HepG2 (cell line): ENCODE measurements around the gene CSNK2A1. TPM values are rescaled to one million over a fixed set of nuclear protein-coding genes. Genes with fewer than 3 reads are reported as not detected.

Experiments used
- CHCHD3 ChIP-seq: sonication (generic); formaldehyde crosslinking; IDR thresholded peaks from 2 replicates; pipeline ENCODE4 v1.8.0; 2022; ENCODE audit warnings: mild to moderate bottlenecking, missing genetic modification reagents, moderate library complexity
- MYC ChIP-seq: sonication (generic); formaldehyde crosslinking; IDR thresholded peaks from 2 replicates; pipeline ENCODE4 v1.9.0; 2021; ENCODE audit warnings: missing genetic modification reagents, borderline replicate concordance
- NFAT5 ChIP-seq: sonication (generic); formaldehyde crosslinking; IDR thresholded peaks from 2 replicates; pipeline ENCODE4 v1.4.0; 2020; ENCODE audit warnings: missing genetic modification reagents
- NRL ChIP-seq: sonication (generic); formaldehyde crosslinking; IDR thresholded peaks from 2 replicates; pipeline ENCODE4 v1.5.0; 2020; ENCODE audit warnings: missing genetic modification reagents, mild to moderate bottlenecking, moderate library complexity, borderline replicate concordance
- TBX3 ChIP-seq: fragments of 450-650 bp; IDR thresholded peaks from 2 replicates; pipeline ENCODE4 v1.6.1; 2017; ENCODE audit warnings: antibody characterized with exemption, mild to moderate bottlenecking, inconsistent platforms, borderline replicate concordance
- ZNF563 ChIP-seq: sonication (generic); formaldehyde crosslinking; IDR thresholded peaks from 2 replicates; pipeline ENCODE4 v1.8.0; 2022; ENCODE audit warnings: mild to moderate bottlenecking, moderate library complexity, missing genetic modification reagents
- polyA plus RNA-seq, 8 experiments: library from polyadenylated mRNA; depleted of rRNA in 3 of 8; stranded (reverse) in 7 of 8; unstranded in 1 of 8; fragments of >200 nt; fragmentation: Illumina TruSeq in 4 of 8; extraction: Trizol in 4 of 8; gene quantifications; 2 replicates each; pipeline versions ENCODE4 v1.2.1 to v1.2.3, GENCODE V29; 2011 to 2016; ENCODE audit warnings: low read depth in 4 of 8, missing spikeins in 1 of 8, mixed read lengths in 1 of 8; ENCODE audit not compliant: insufficient read depth in 1 of 8
- total RNA-seq, 5 experiments: library from RNA; depleted of rRNA; stranded (reverse); fragments of >200 nt; fragmentation: Illumina TruSeq; extraction: Trizol; gene quantifications; 2 replicates each; pipeline ENCODE4 v1.2.3, GENCODE V29; 2016; ENCODE audit warnings: low read depth in 1 of 5

Gene CSNK2A1
- total and polyA plus RNA-seq, 2 of the 13 experiments (the other 11 are each of a cell fraction or from before 2014, with no cell fraction given): 153 to 231 TPM

DNA sequence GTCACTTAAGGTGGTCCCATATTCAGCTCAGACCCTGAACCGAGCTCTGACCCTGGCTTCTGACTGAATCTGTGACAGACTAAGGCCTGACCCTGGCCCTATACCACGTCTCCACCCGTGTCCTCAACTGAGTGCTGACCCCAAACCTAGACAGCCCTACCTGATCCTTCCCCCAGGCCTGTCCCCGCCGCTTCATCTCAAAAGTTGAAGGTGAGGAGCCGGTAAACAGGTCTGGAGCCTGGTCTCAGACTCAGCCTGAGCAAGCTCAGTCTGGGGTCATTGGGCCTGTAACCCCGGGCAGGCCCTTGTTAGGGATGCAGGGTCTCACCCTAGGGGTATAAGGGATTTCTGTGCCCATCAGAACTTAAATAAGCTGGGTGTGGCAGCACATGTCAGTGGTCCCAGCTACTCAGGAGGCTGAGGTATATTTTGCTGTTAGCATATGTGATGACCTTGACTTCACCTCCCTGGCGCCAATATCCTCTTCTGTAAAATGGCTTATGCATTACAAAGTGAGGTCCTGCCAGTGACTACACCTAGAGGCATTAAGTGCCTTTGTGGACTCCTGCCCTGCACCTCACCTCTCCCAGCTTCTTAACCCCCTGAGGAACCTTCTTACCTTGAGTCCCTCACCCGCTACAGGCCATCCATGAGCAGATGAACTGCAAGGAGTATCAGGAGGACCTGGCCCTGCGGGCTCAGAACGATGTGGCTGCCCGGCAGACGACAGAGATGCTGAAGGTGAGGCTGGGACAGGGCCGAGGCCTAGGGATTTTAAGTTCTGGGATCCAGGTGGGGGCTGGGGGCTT, 115.5 kb downstream of the CSNK2A1 start (continued):
- TF ChIP-seq NFAT5 (CRISPR knock-in tag) (no peak), ZNF563 (CRISPR knock-in tag) (0 out of 2 replicates have a peak, but pooled peaks have one; percentile 16), TBX3 (no peak), MYC (CRISPR knock-in tag) (0 out of 2 replicates have a peak, but pooled peaks have one; percentile 14), CHCHD3 (CRISPR knock-in tag) (0 out of 2 replicates have a peak, but pooled peaks have one; percentile 21), NRL (CRISPR knock-in tag) (0 out of 2 replicates have a peak, but pooled peaks have one; percentile 2)
